Epithelial cell of proximal tubule (primary cell): ENCODE measurements around the gene PRKX. TPM values are rescaled to one million over a fixed set of nuclear protein-coding genes. Genes with fewer than 3 reads are reported as not detected.
"Not testable (repeated sequence)": the region's sequence is repeated elsewhere in the genome, so short reads cannot be mapped to it uniquely, and the experiment has no call there.

Experiments
- DNase-seq: peaks from one replicate; pipeline ENCODE4 v3.0.0-alpha.2; 2011; ENCODE audit warnings: low read depth
- H3K4me3 ChIP-seq: 2 replicates; pipeline ENCODE4 v1.5.1; 2011; ENCODE audit warnings: low read depth, mild to moderate bottlenecking, low read length
- CTCF ChIP-seq: conservative IDR thresholded peaks from 2 replicates; pipeline ENCODE4 v1.5.1; 2012; ENCODE audit warnings: low read depth, mild to moderate bottlenecking, low read length
- total RNA-seq: library from RNA; depleted of rRNA; stranded (reverse); fragments of >200 nt; gene quantifications from 2 replicates; pipeline ENCODE4 v1.2.3, GENCODE V29; 2015

The PRKX gene
- total RNA-seq, 1 donor from 2014 or later = 21.5 TPM

- peak; percentile 95 for DNase-seq
Measured at GRCh38 chrX:3697701-3698279, 15.7 kb downstream of the PRKX start.

GRCh38 chrX:3697220-3697684 is 16.2 kb downstream of the PRKX start:
- no peak for DNase-seq
- no peak for TF ChIP-seq CTCF
- H3K4me3 ChIP-seq = peak overlapping the region; percentile 20

More at GRCh38 chrX:3697701-3698279, 15.7 kb downstream of the PRKX start:
- no peak for TF ChIP-seq CTCF
- peak overlapping the region; percentile 20 for H3K4me3 ChIP-seq

- TF ChIP-seq CTCF = no peak
- no peak overlapping the region for H3K4me3 ChIP-seq
- no peak for DNase-seq
Measured at GRCh38 chrX:3695536-3695935, 17.9 kb downstream of the PRKX start.

GRCh38 chrX:3690140-3690539 is 23.3 kb downstream of the PRKX start:
- TF ChIP-seq CTCF = no peak
- DNase-seq = no peak
- H3K4me3 ChIP-seq = no peak overlapping the region

GRCh38 chrX:3683236-3683635 is 30.2 kb downstream of the PRKX start:
- H3K4me3 ChIP-seq, DNase-seq: not testable (repeated sequence)

GRCh38 chrX:3680459-3680858 is 33.0 kb downstream of the PRKX start:
- DNase-seq = no peak
- H3K4me3 ChIP-seq = no peak overlapping the region
- no peak for TF ChIP-seq CTCF

- H3K4me3 ChIP-seq = no peak overlapping the region
- no peak for DNase-seq
- no peak for TF ChIP-seq CTCF
Measured at GRCh38 chrX:3679669-3680068, 33.8 kb downstream of the PRKX start.

GRCh38 chrX:3678328-3678727 is 35.1 kb downstream of the PRKX start:
- H3K4me3 ChIP-seq = no peak overlapping the region
- no peak for DNase-seq
- no peak for TF ChIP-seq CTCF
